ENCODE data around the gene PAFAH1B1. TPM values are rescaled to one million over a fixed set of nuclear protein-coding genes. Genes with fewer than 3 reads are reported as not detected.
"Not testable (repeated sequence)": the region's sequence is repeated elsewhere in the genome, so short reads cannot be mapped to it uniquely, and the experiment has no call there.

The PAFAH1B1 gene
- total RNA-seq, 1 donor from 2014 or later: 115 TPM

DNA sequence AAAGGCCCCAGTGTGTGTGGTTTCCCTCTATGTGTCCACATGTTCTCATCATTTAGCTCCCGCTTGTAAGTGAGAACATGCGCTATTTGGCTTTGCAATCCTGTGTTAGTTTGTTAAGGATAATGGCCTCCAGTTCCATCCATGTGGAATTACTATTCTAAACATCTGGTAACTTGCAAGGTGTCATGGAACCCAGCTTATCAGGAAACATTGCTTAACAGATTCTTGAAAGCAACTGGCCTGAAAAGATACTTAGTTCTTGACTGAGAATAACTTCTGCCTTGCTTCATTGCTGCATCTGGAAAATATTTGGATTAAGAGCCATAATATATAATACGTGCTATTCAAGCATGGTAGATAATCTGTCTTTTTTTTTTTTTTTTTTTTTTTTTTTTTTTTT, 27.8 kb downstream of the PAFAH1B1 start:
- TF ChIP-seq CTCF (IDR thresholded peaks at IDR 0.05; ENCODE audit: borderline replicate concordance): no peak
- Histone ChIP-seq H3K4me1 (peaks cover 69% of the 10 kb centered on the region), H3K27me3 (ENCODE audit: low read depth) (no peaks in the 10 kb centered on the region), H3K27ac (replicated peaks) (no peak overlapping the region), H3K9me3 (replicated peaks) (no peaks in the 10 kb centered on the region), H3K36me3 (peaks cover 5% of the 10 kb centered on the region), H3K4me3 (no peak overlapping the region)
- intact Hi-C loops (cut with micrococcal nuclease): no loop called here
- no peak for DNase-seq

DNA sequence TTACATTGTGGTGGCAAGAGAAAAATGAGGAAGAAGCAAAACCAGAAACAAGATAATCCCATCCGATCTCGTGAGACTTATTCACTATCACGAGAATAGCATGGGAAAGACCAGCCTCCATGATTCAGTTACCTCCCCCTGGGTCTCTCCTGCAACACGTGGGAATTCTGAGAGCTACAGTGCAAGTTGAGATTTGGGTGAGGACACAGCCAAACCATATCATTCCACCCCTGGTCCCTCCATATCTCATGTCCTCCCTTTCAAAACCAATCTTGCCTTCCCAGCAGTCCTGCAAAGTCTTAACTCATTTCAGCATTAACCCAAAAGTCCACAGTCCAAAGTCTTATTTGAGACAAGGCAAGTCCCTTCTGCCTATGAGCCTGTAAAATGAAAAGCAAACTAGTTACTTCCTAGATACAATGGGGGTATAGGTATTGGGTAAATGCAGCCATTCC, 28.5 kb downstream of the PAFAH1B1 start:
- DNase-seq; intact Hi-C loops (cut with micrococcal nuclease); H3K9me3 ChIP-seq (replicated peaks); H3K36me3 ChIP-seq; H3K27me3 ChIP-seq (ENCODE audit: low read depth); H3K27ac ChIP-seq (replicated peaks); H3K4me3 ChIP-seq: not testable (repeated sequence)
- peaks cover 73% of the 10 kb centered on the region for H3K4me1 ChIP-seq

- H3K4me3 ChIP-seq; H3K27me3 ChIP-seq (ENCODE audit: low read depth); H3K27ac ChIP-seq (replicated peaks); H3K36me3 ChIP-seq; intact Hi-C loops (cut with micrococcal nuclease); DNase-seq: not testable (repeated sequence)
- H3K9me3 ChIP-seq (replicated peaks): peaks cover 13% of the 10 kb centered on the region
- H3K4me1 ChIP-seq: peaks cover 75% of the 10 kb centered on the region
Measured at GRCh38 chr17:2622721-2623301, 29.4 kb downstream of the PAFAH1B1 start.

GRCh38 chr17:2624292-2624731, 30.9 kb downstream of the PAFAH1B1 start:
- no peak for TF ChIP-seq CTCF (IDR thresholded peaks at IDR 0.05; ENCODE audit: borderline replicate concordance)
- H3K27ac ChIP-seq (replicated peaks): no peak overlapping the region
- H3K36me3 ChIP-seq: peaks cover 5% of the 10 kb centered on the region
- intact Hi-C loops (cut with micrococcal nuclease): no loop called here
- H3K9me3 ChIP-seq (replicated peaks): peaks cover 13% of the 10 kb centered on the region
- no peak overlapping the region for H3K4me3 ChIP-seq
- DNase-seq: no peak
- peaks cover 70% of the 10 kb centered on the region for H3K4me1 ChIP-seq
- no peaks in the 10 kb centered on the region for H3K27me3 ChIP-seq (ENCODE audit: low read depth)

- H3K9me3 ChIP-seq (replicated peaks): peaks cover 13% of the 10 kb centered on the region
- DNase-seq; H3K36me3 ChIP-seq; H3K27me3 ChIP-seq (ENCODE audit: low read depth); intact Hi-C loops (cut with micrococcal nuclease); H3K4me3 ChIP-seq; H3K27ac ChIP-seq (replicated peaks): not testable (repeated sequence)
- peaks cover 72% of the 10 kb centered on the region for H3K4me1 ChIP-seq
Measured at GRCh38 chr17:2626626-2627219, 33.3 kb downstream of the PAFAH1B1 start.

DNA sequence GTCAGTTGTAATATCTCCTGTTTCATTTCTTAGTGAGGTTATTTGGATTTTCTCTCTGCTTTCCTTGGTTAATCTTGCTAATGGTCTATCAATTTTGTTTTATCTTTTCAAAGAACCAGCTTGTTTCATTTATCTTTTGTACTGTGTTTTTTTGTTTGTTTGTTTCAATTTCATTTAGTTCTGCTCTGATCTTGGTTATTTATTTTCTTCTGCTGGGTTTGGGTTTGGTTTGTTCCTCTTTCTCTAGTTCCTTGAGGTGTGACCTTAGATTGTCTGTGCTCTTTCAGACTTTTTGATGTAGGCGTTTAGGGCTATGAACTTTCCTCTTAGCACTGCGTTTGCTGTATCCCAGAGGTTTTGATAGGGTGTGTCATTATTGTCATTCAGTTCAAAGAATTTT, 35.5 kb downstream of the PAFAH1B1 start:
- H3K4me3 ChIP-seq; DNase-seq; H3K36me3 ChIP-seq; H3K27ac ChIP-seq (replicated peaks); intact Hi-C loops (cut with micrococcal nuclease); H3K27me3 ChIP-seq (ENCODE audit: low read depth): not testable (repeated sequence)
- H3K4me1 ChIP-seq: peaks cover 80% of the 10 kb centered on the region
- H3K9me3 ChIP-seq (replicated peaks): peaks cover 13% of the 10 kb centered on the region

- DNase-seq: no peak
- Histone ChIP-seq H3K36me3 (no peaks in the 10 kb centered on the region), H3K9me3 (replicated peaks) (peaks cover 13% of the 10 kb centered on the region), H3K4me1 (peaks cover 84% of the 10 kb centered on the region), H3K27ac (replicated peaks) (no peak overlapping the region), H3K27me3 (ENCODE audit: low read depth) (no peaks in the 10 kb centered on the region), H3K4me3 (no peak overlapping the region)
- intact Hi-C loops (cut with micrococcal nuclease): no loop called here
- no peak for TF ChIP-seq CTCF (IDR thresholded peaks at IDR 0.05; ENCODE audit: borderline replicate concordance)
Measured at GRCh38 chr17:2631211-2631610, 37.8 kb downstream of the PAFAH1B1 start.

Data from left ventricle myocardium inferior (tissue), 1 donor.